Esophagus muscularis mucosa (tissue), 4 donors: ENCODE results near the gene FMO1. TPM values are rescaled to one million over a fixed set of nuclear protein-coding genes. Genes with fewer than 3 reads are reported as not detected.
A peak's percentile ranks its signal among the peaks of the same experiment; 100 is the strongest.

Source experiments
- DNase-seq: peaks from one replicate; pipeline ENCODE4 v3.0.0-alpha.2; 2017; ENCODE audit errors: extremely low spot score
- H3K27ac ChIP-seq, 4 donors: fragments of 200-600 bp; sonication (generic); replicated peaks in 1 of 4; 1 replicate in 3 of 4; 2 replicates in 1 of 4; pipeline ENCODE4 v1.5.1; 2016 to 2019; ENCODE audit warnings: mild to moderate bottlenecking in 1 of 4
- H3K27me3 ChIP-seq, 4 donors: fragments of 200-600 bp; sonication (generic); one replicate each; pipeline versions ENCODE4 v1.5.1 to v1.6.0; 2016 to 2019
- H3K36me3 ChIP-seq, 4 donors: fragments of 200-600 bp; sonication (generic); one replicate each; pipeline ENCODE4 v1.5.1; 2016 to 2019
- H3K4me1 ChIP-seq, 4 donors: fragments of 200-600 bp; sonication (generic); one replicate each; pipeline ENCODE4 v1.5.1; 2016 to 2019
- H3K4me3 ChIP-seq, 4 donors: fragments of 200-600 bp; sonication (generic); 1 replicate in 2 of 4; 2 replicates in 2 of 4; pipeline ENCODE4 v1.5.1; 2016 to 2019; ENCODE audit warnings: mild to moderate bottlenecking in 4 of 4, moderate library complexity in 1 of 4
- H3K9me3 ChIP-seq, 4 donors: fragments of 200-600 bp; sonication (generic); 1 replicate in 3 of 4; 2 replicates in 1 of 4; pipeline ENCODE4 v1.5.1; 2016 to 2019
- EP300 ChIP-seq: sonication (generic); formaldehyde crosslinking; IDR thresholded peaks from one replicate; pipeline ENCODE4 v1.6.1; 2017; ENCODE audit warnings: antibody characterized with exemption
- POLR2A ChIP-seq: fragments of 450-650 bp; IDR thresholded peaks from one replicate; pipeline ENCODE4 v1.6.1; 2017; ENCODE audit warnings: antibody characterized with exemption, moderate library complexity, mild to moderate bottlenecking, low read depth
- POLR2AphosphoS5 ChIP-seq, 2 donors: sonication (generic); formaldehyde crosslinking; IDR thresholded peaks; one replicate each; pipeline ENCODE4 v1.6.1; 2017; ENCODE audit warnings: antibody characterized with exemption in 2 of 2
- WGBS: methylation state at CpG from one replicate; pipeline ENCODE4 v1.1.5; 2018; 5-methylcytosine and 5-hydroxymethylcytosine counted together
- intact Hi-C: fragments of 100-400 bp; cut with DNase I; formaldehyde crosslinking; loops from one replicate; pipeline ENCODE4 v1.15.1; 2023
- total RNA-seq, 4 donors: library from RNA; depleted of rRNA; stranded (reverse); fragments of >200 nt; gene quantifications; one replicate each; pipeline versions ENCODE4 v1.1.0 to v1.2.1, GENCODE V29; 2016
- TF ChIP-seq, protein P1 (sequence below), 3 experiments: fragments of 200-600 bp in 2 of 3; fragments of 450-650 bp in 1 of 3; sonication (generic) in 2 of 3; IDR thresholded peaks; one replicate each; pipeline ENCODE4 v1.5.1; 2017 to 2019; ENCODE audit warnings: antibody characterized with exemption in 3 of 3, mild to moderate bottlenecking in 2 of 3, moderate library complexity in 1 of 3

FMO1 gene
- total RNA-seq, 4 donors from 2014 or later: 0.34 TPM; not detected in 3

DNA sequence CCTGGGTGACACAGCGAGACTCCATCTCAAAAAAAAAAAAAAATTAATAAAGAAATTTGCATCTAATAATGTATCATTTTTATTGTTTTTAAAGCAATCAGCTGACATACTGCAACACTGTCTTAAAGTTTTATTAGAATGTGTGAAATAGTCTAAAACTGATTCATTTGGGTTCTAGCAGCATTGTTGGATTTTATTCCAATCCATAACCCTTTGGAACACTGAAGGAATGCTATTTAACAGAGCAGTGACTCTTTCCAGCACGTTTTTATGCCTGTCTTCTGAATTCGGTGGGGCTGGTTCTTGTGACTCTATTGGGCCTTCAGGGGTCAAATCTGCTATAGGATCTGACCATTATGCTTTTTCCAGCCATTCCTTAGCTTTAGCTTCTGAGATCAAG is 47.5 kb downstream of the FMO1 start:
- H3K9me3 ChIP-seq: peaks cover 0 to 17% (median 13%) of the 10 kb centered on the region in 4 donors
- no peaks in the 10 kb centered on the region for H3K36me3 ChIP-seq
- intact Hi-C loops: no loop called here
- H3K27me3 ChIP-seq: no peaks in the 10 kb centered on the region
- H3K4me1 ChIP-seq: no peaks in the 10 kb centered on the region
- no peak for TF ChIP-seq POLR2AphosphoS5 (IDR thresholded peaks at IDR 0.05)
- no peak for TF ChIP-seq EP300
- TF ChIP-seq POLR2A: no peak
- TF ChIP-seq, protein P1, sequence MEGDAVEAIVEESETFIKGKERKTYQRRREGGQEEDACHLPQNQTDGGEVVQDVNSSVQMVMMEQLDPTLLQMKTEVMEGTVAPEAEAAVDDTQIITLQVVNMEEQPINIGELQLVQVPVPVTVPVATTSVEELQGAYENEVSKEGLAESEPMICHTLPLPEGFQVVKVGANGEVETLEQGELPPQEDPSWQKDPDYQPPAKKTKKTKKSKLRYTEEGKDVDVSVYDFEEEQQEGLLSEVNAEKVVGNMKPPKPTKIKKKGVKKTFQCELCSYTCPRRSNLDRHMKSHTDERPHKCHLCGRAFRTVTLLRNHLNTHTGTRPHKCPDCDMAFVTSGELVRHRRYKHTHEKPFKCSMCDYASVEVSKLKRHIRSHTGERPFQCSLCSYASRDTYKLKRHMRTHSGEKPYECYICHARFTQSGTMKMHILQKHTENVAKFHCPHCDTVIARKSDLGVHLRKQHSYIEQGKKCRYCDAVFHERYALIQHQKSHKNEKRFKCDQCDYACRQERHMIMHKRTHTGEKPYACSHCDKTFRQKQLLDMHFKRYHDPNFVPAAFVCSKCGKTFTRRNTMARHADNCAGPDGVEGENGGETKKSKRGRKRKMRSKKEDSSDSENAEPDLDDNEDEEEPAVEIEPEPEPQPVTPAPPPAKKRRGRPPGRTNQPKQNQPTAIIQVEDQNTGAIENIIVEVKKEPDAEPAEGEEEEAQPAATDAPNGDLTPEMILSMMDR (IDR thresholded peaks at IDR 0.05): no peak
- no peak overlapping the region for H3K4me3 ChIP-seq
- DNase-seq: no peak
- no peak overlapping the region for H3K27ac ChIP-seq
- 78% methylated on average over 3 of the region's 3 CpGs for WGBS

DNA sequence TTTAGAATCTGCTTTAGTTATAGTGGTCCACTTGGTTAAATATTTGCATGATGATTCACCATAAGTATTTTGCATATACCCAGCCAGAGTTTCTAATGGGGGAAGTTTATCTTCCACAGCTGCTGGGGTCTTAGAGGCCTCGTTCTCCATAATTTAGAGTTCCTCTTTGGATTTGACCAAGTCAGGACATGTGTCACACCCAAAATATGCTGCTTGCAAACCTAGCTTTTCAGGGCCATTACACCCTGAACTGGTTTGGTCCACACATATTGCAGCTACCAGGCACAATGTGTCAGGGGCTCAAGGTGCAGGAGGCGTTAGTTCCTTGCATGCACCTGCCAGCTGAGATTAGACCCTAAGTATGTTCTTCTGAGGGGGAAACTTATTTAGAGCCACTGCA is 48.6 kb downstream of the FMO1 start:
- DNase-seq: peak; percentile 66

DNA sequence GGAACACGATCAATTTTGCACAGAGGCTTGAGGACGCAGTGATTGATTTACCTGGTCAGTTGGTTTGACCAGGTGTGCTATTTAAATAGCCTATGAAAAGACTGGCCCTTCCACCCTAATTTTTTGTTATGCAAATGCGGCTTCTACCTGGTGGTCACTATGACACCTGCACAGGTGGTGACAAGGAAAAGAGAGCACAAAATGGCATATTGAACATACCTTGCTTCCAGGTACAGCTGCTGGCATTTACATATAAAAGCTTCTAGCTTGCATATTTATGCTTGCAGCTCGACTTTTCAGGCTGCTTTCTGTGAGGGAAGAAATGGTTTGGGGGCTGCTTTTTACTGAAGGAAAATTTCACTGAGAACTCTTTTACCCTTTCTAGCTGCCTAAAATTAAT is 50.4 kb downstream of the FMO1 start:
- TF ChIP-seq, protein P1 (IDR thresholded peaks at IDR 0.05): no peak
- TF ChIP-seq POLR2AphosphoS5 (IDR thresholded peaks at IDR 0.05) (no peak), EP300 (no peak), POLR2A (no peak)
- Histone ChIP-seq H3K36me3 (no peaks in the 10 kb centered on the region), H3K27ac (no peak overlapping the region), H3K4me3 (no peak overlapping the region), H3K27me3 (no peaks in the 10 kb centered on the region), H3K4me1 (no peaks in the 10 kb centered on the region), H3K9me3 (peaks cover 0 to 24% (median 19%) of the 10 kb centered on the region in 4 donors)
- peak; percentile 12 for DNase-seq
- intact Hi-C loops: no loop called here
- WGBS: 67% methylated on average over 4 of the region's 4 CpGs

More for the DNA sequence above, 48.6 kb downstream of the FMO1 start:
- H3K4me1 ChIP-seq: no peaks in the 10 kb centered on the region
- H3K9me3 ChIP-seq: peaks cover 0 to 24% (median 17%) of the 10 kb centered on the region in 4 donors
- WGBS: 83% methylated on average over 2 of the region's 2 CpGs
- H3K27ac ChIP-seq: no peak overlapping the region
- TF ChIP-seq POLR2A: no peak
- TF ChIP-seq POLR2AphosphoS5 (IDR thresholded peaks at IDR 0.05): no peak
- TF ChIP-seq EP300: no peak
- TF ChIP-seq, protein P1 (IDR thresholded peaks at IDR 0.05): no peak
- intact Hi-C loops: no loop called here
- no peaks in the 10 kb centered on the region for H3K36me3 ChIP-seq
- no peaks in the 10 kb centered on the region for H3K27me3 ChIP-seq
- no peak overlapping the region for H3K4me3 ChIP-seq

DNA sequence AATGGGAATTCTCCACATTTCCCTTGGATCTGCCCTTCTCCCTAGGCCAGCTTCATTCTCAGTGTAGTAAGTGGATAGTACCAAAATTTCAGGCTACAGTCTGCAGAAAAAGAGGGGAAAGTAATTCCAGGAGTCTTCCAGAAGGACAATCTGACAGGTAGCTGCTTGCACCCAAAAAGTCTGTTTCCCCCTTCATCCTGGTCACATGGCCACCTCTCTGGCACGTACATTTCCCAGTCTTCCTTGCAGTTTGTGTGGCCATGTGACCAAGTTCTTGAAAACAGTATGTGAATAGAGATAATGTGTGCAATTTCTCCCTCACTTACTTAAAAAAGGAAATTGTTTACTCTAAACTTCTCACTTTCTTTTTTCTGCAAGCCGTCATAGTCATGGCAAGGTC is 51.0 kb downstream of the FMO1 start:
- H3K9me3 ChIP-seq: peaks cover 0 to 24% (median 19%) of the 10 kb centered on the region in 4 donors
- no peak overlapping the region for H3K4me3 ChIP-seq
- no peaks in the 10 kb centered on the region for H3K36me3 ChIP-seq
- intact Hi-C loops: no loop called here
- WGBS: 67% methylated on average over 2 of the region's 2 CpGs
- DNase-seq: peak; percentile 8
- H3K4me1 ChIP-seq: no peaks in the 10 kb centered on the region
- H3K27ac ChIP-seq: no peak overlapping the region
- TF ChIP-seq EP300 (no peak), POLR2AphosphoS5 (IDR thresholded peaks at IDR 0.05) (no peak), POLR2A (no peak)
- TF ChIP-seq, protein P1 (IDR thresholded peaks at IDR 0.05): no peak
- no peaks in the 10 kb centered on the region for H3K27me3 ChIP-seq

DNA sequence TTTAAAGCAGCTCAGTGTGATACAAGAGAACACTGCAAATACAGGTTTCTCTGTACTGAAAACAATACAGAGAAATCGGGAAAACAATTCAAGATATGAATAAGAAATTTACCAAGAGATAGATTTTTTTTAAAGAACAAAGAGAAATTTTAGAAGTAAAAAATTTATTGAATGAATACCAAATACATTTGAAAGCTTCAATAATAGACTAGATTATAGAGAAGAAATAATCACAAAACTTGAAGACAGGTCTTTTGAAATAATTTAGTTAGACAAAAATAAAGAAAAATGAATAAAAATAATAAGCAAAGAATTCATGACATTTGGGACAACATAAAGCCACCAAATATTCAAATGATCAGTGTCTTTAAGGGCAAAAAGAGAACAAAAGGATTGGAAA is 52.1 kb downstream of the FMO1 start:
- H3K4me1 ChIP-seq: no peaks in the 10 kb centered on the region
- H3K4me3 ChIP-seq: no peak overlapping the region
- no peak overlapping the region for H3K27ac ChIP-seq
- TF ChIP-seq, protein P1 (IDR thresholded peaks at IDR 0.05): no peak
- TF ChIP-seq POLR2A: no peak
- no peak for TF ChIP-seq EP300
- no peak for TF ChIP-seq POLR2AphosphoS5 (IDR thresholded peaks at IDR 0.05)
- no peak for DNase-seq
- H3K9me3 ChIP-seq: peaks cover 0 to 24% (median 23%) of the 10 kb centered on the region in 4 donors
- no peaks in the 10 kb centered on the region for H3K36me3 ChIP-seq
- 90% methylated on average over 1 of the region's 1 CpG for WGBS
- intact Hi-C loops: no loop called here
- no peaks in the 10 kb centered on the region for H3K27me3 ChIP-seq
